ENCODE data around the gene SOS1.

SOS1 gene

GRCh38 chr2:39091543-39091942, 29.3 kb downstream of the SOS1 start:
- ChIA-PET POLR2A (no interaction called here), CTCF (no interaction called here)
- TF ChIP-seq CTCF (IDR thresholded peaks at IDR 0.05; ENCODE audit: insufficient read depth, low read length, missing control alignments), result no peak
- H3K4me3 ChIP-seq (ENCODE audit: low read depth, low read length), result no peak overlapping the region
- no peak for DNase-seq (ENCODE audit: low read depth, low spot score)

- H3K4me3 ChIP-seq (ENCODE audit: low read depth, low read length), result no peak overlapping the region
- DNase-seq (ENCODE audit: low read depth, low spot score), result no peak
- TF ChIP-seq CTCF (IDR thresholded peaks at IDR 0.05; ENCODE audit: insufficient read depth, low read length, missing control alignments), result no peak
- ChIA-PET POLR2A (no interaction called here), CTCF (no interaction called here)
These were observed 29.8 kb downstream of the SOS1 start for GRCh38 chr2:39091063-39091462.

- POLR2A ChIA-PET, result no interaction called here
- DNase-seq (ENCODE audit: low read depth, low spot score), result no peak
These were observed 40.7 kb downstream of the SOS1 start for GRCh38 chr2:39080152-39080551.

GRCh38 chr2:39069890-39070465, 50.9 kb downstream of the SOS1 start:
- TF ChIP-seq CTCF (IDR thresholded peaks at IDR 0.05; ENCODE audit: insufficient read depth, low read length, missing control alignments), result no peak
- DNase-seq (ENCODE audit: low read depth, low spot score), result no peak
- CTCF ChIA-PET, result interaction anchor here (0.9 to 17.1 kb wide), 4 partner anchors 10 to 159 kb away, joined by 3 to 484 read pairs (median 10); no protein-coding TSS in a partner anchor
- POLR2A ChIA-PET, result no interaction called here
- no peak overlapping the region for H3K4me3 ChIP-seq (ENCODE audit: low read depth, low read length)

More at GRCh38 chr2:39080152-39080551, 40.7 kb downstream of the SOS1 start:
- no peak overlapping the region for H3K4me3 ChIP-seq (ENCODE audit: low read depth, low read length)
- CTCF ChIA-PET, result interaction anchor here (1.2 kb wide), 1 partner anchor 148 kb away, joined by 3 read pairs; no protein-coding TSS in a partner anchor
- no peak for TF ChIP-seq CTCF (IDR thresholded peaks at IDR 0.05; ENCODE audit: insufficient read depth, low read length, missing control alignments)

GRCh38 chr2:39069136-39069515, 51.7 kb downstream of the SOS1 start:
- CTCF ChIA-PET, result interaction anchor here (2.0 to 17.1 kb wide), 2 partner anchors 10 to 160 kb away, joined by 13 to 484 read pairs; no protein-coding TSS in a partner anchor
- no peak overlapping the region for H3K4me3 ChIP-seq (ENCODE audit: low read depth, low read length)
- no peak for TF ChIP-seq CTCF (IDR thresholded peaks at IDR 0.05; ENCODE audit: insufficient read depth, low read length, missing control alignments)
- no peak for DNase-seq (ENCODE audit: low read depth, low spot score)
- POLR2A ChIA-PET, result no interaction called here

- TF ChIP-seq CTCF (IDR thresholded peaks at IDR 0.05; ENCODE audit: insufficient read depth, low read length, missing control alignments), result no peak
- POLR2A ChIA-PET, result interaction anchor here (0.7 kb wide), 1 partner anchor 369 kb away, joined by 3 read pairs; no protein-coding TSS in a partner anchor
- H3K4me3 ChIP-seq (ENCODE audit: low read depth, low read length), result no peak overlapping the region
- no peak for DNase-seq (ENCODE audit: low read depth, low spot score)
- CTCF ChIA-PET, result interaction anchor here (1.2 to 17.1 kb wide), 3 partner anchors 9 to 161 kb away, joined by 3 to 484 read pairs (median 13); no protein-coding TSS in a partner anchor
These were observed 52.3 kb downstream of the SOS1 start for GRCh38 chr2:39068299-39069135.

Measured in AG04449 (cell line).